ENCODE data around the gene KCNJ9.

The KCNJ9 gene

GRCh38 chr1:160079448-160079847 is 1.9 kb upstream of the KCNJ9 start:
- H3F3A ChIP-seq (ENCODE audit: control insufficient read depth, insufficient read depth), result 0 out of 2 replicates have a peak, but pooled peaks cover 6% of the 10 kb centered on the region
- H3K27me3 ChIP-seq (ENCODE audit: control insufficient read depth, low read length), result peaks cover 21% of the 10 kb centered on the region
- H3K9me2 ChIP-seq (replicated peaks; ENCODE audit: control insufficient read depth, low read length), result no peaks in the 10 kb centered on the region
- no peaks in the 10 kb centered on the region for H3K79me2 ChIP-seq (ENCODE audit: control insufficient read depth, low read length)
- H3K9me3 ChIP-seq (ENCODE audit: control insufficient read depth, insufficient read depth, low read length), result no peaks in the 10 kb centered on the region
- H4K20me1 ChIP-seq (ENCODE audit: control insufficient read depth, insufficient read depth, low read depth, low read length), result no peaks in the 10 kb centered on the region
- H3K4me2 ChIP-seq (ENCODE audit: low read length), result no peak overlapping the region
- H3K27ac ChIP-seq (ENCODE audit: low read depth, low read length), result no peak overlapping the region
- 0 out of 2 replicates have a peak, but pooled peaks cover 5% of the 10 kb centered on the region for H3K4me1 ChIP-seq (ENCODE audit: control insufficient read depth, low read length)
- H3K36me3 ChIP-seq (ENCODE audit: control insufficient read depth, low read length), result no peaks in the 10 kb centered on the region
- TF ChIP-seq CTCF (IDR thresholded peaks at IDR 0.05; ENCODE audit: low read depth, low read length, poor library complexity, severe bottlenecking) (no peak), EZH2phosphoT487 (IDR thresholded peaks at IDR 0.05; ENCODE audit: borderline replicate concordance, low read length) (no peak)
- H3K4me3 ChIP-seq (ENCODE audit: low read length), result no peak overlapping the region

GRCh38 chr1:160080381-160081100 is 797 bp upstream of the KCNJ9 start:
- Histone ChIP-seq H3F3A (ENCODE audit: control insufficient read depth, insufficient read depth) (0 out of 2 replicates have a peak, but pooled peaks cover 6% of the 10 kb centered on the region), H3K27me3 (ENCODE audit: control insufficient read depth, low read length) (peaks cover 21% of the 10 kb centered on the region)

GRCh38 chr1:160082487-160082886 is 1.1 kb downstream of the KCNJ9 start:
- H4K20me1 ChIP-seq (ENCODE audit: control insufficient read depth, insufficient read depth, low read depth, low read length), result no peaks in the 10 kb centered on the region
- 0 out of 2 replicates have a peak, but pooled peaks cover 8% of the 10 kb centered on the region for H3F3A ChIP-seq (ENCODE audit: control insufficient read depth, insufficient read depth)
- no peaks in the 10 kb centered on the region for H3K36me3 ChIP-seq (ENCODE audit: control insufficient read depth, low read length)
- no peak overlapping the region for H3K27ac ChIP-seq (ENCODE audit: low read depth, low read length)
- no peak overlapping the region for H3K4me2 ChIP-seq (ENCODE audit: low read length)
- H3K4me3 ChIP-seq (ENCODE audit: low read length), result no peak overlapping the region
- H3K27me3 ChIP-seq (ENCODE audit: control insufficient read depth, low read length), result peaks cover 21% of the 10 kb centered on the region
- H3K9me3 ChIP-seq (ENCODE audit: control insufficient read depth, insufficient read depth, low read length), result no peaks in the 10 kb centered on the region
- no peaks in the 10 kb centered on the region for H3K9me2 ChIP-seq (replicated peaks; ENCODE audit: control insufficient read depth, low read length)
- H3K79me2 ChIP-seq (ENCODE audit: control insufficient read depth, low read length), result no peaks in the 10 kb centered on the region
- TF ChIP-seq EZH2phosphoT487 (IDR thresholded peaks at IDR 0.05; ENCODE audit: borderline replicate concordance, low read length), result no peak
- no peak for TF ChIP-seq CTCF (IDR thresholded peaks at IDR 0.05; ENCODE audit: low read depth, low read length, poor library complexity, severe bottlenecking)
- H3K4me1 ChIP-seq (ENCODE audit: control insufficient read depth, low read length), result 0 out of 2 replicates have a peak, but pooled peaks cover 1% of the 10 kb centered on the region

More at GRCh38 chr1:160080381-160081100, 797 bp upstream of the KCNJ9 start:
- Histone ChIP-seq H3K27ac (ENCODE audit: low read depth, low read length) (no peak overlapping the region), H4K20me1 (ENCODE audit: control insufficient read depth, insufficient read depth, low read depth, low read length) (no peaks in the 10 kb centered on the region), H3K4me3 (ENCODE audit: low read length) (no peak overlapping the region), H3K9me3 (ENCODE audit: control insufficient read depth, insufficient read depth, low read length) (no peaks in the 10 kb centered on the region), H3K4me2 (ENCODE audit: low read length) (no peak overlapping the region), H3K79me2 (ENCODE audit: control insufficient read depth, low read length) (no peaks in the 10 kb centered on the region), H3K9me2 (replicated peaks; ENCODE audit: control insufficient read depth, low read length) (no peaks in the 10 kb centered on the region), H3K36me3 (ENCODE audit: control insufficient read depth, low read length) (no peaks in the 10 kb centered on the region), H3K4me1 (ENCODE audit: control insufficient read depth, low read length) (0 out of 2 replicates have a peak, but pooled peaks cover 5% of the 10 kb centered on the region)
- TF ChIP-seq CTCF (IDR thresholded peaks at IDR 0.05; ENCODE audit: low read depth, low read length, poor library complexity, severe bottlenecking) (no peak), EZH2phosphoT487 (IDR thresholded peaks at IDR 0.05; ENCODE audit: borderline replicate concordance, low read length) (no peak)
